Measurements from ENCODE around the gene DDO. TPM values are rescaled to one million over a fixed set of nuclear protein-coding genes. Genes with fewer than 3 reads are reported as not detected.

Gene DDO
- total and polyA plus RNA-seq, 2 donors (not counting 3 experiments of a cell fraction or from before 2014, with no cell fraction given), result not detected

DNA sequence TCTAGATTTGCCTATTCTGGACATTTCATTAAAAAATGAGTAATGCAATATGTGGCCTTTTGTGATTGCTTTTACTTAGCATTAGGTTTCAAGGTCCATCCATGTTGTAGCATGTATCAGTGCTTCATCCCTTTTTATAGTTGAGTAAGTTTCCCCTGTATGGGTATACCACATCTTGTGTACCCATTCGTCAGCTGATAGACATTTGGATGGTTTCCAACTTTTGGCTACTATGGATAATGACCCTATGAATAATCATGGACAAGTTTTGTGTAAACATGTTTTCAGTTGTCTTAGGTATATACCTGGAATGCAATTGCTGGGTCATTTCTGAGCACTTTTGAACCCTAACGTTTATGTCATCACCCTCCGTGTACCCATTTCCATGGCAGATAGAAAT lies 72.6 kb downstream of the DDO start:
- Histone ChIP-seq H4K20me1 (replicated peaks; ENCODE audit: control insufficient read depth, extremely low read depth, insufficient read depth, low read length) (no peaks in the 10 kb centered on the region), H3K36me3 (ENCODE audit: control insufficient read depth in 2 of 2, extremely low read depth in 1 of 2, insufficient read depth in 2 of 2, low read length in 2 of 2) (no peaks in the 10 kb centered on the region), H3K9me3 (replicated peaks; ENCODE audit: control insufficient read depth, insufficient read depth, low read length) (no peaks in the 10 kb centered on the region), H3K27me3 (ENCODE audit: control insufficient read depth in 2 of 2, insufficient read depth in 2 of 2, low read length in 2 of 2) (peaks cover 5 to 15% of the 10 kb centered on the region in 2 experiments), H2AFZ (ENCODE audit: low read depth, low read length) (no peak overlapping the region), H3K4me3 (replicated peaks in 1 of 3; ENCODE audit: insufficient read depth in 1 of 3, low read depth in 1 of 3, low read length in 3 of 3) (no peak overlapping the region), H3K27ac (ENCODE audit: insufficient read depth, low read depth, low read length) (no peak overlapping the region), H3K4me2 (ENCODE audit: insufficient read depth, low read length) (no peak overlapping the region), H3K9me1 (replicated peaks; ENCODE audit: control insufficient read depth, extremely low read depth, insufficient read depth, low read length) (no peaks in the 10 kb centered on the region), H3K9ac (replicated peaks; ENCODE audit: extremely low read depth, insufficient read depth, low read length) (no peak overlapping the region), H3K79me2 (ENCODE audit: control insufficient read depth, insufficient read depth, low read length) (no peaks in the 10 kb centered on the region), H3K4me1 (ENCODE audit: control insufficient read depth, extremely low read depth, insufficient read depth, low read length) (no peaks in the 10 kb centered on the region)
- ChIA-PET POLR2A (no interaction called here), CTCF (interaction anchor here (1.7 kb wide), 1 partner anchor 47 kb away, joined by 4 read pairs; no protein-coding TSS in a partner anchor)
- TF ChIP-seq POLR2A (IDR thresholded peaks at IDR 0.05; ENCODE audit: low read depth, low read length) (no peak), JUN (IDR thresholded peaks at IDR 0.05; ENCODE audit: borderline replicate concordance, insufficient read depth, insufficient read length, low read depth) (no peak), GATA2 (IDR thresholded peaks at IDR 0.05; ENCODE audit: insufficient read depth, insufficient read length, low read depth, low read length) (no peak), FOS (IDR thresholded peaks at IDR 0.05; ENCODE audit: borderline replicate concordance, insufficient read depth, low read length) (no peak)
- TF ChIP-seq, protein P1, sequence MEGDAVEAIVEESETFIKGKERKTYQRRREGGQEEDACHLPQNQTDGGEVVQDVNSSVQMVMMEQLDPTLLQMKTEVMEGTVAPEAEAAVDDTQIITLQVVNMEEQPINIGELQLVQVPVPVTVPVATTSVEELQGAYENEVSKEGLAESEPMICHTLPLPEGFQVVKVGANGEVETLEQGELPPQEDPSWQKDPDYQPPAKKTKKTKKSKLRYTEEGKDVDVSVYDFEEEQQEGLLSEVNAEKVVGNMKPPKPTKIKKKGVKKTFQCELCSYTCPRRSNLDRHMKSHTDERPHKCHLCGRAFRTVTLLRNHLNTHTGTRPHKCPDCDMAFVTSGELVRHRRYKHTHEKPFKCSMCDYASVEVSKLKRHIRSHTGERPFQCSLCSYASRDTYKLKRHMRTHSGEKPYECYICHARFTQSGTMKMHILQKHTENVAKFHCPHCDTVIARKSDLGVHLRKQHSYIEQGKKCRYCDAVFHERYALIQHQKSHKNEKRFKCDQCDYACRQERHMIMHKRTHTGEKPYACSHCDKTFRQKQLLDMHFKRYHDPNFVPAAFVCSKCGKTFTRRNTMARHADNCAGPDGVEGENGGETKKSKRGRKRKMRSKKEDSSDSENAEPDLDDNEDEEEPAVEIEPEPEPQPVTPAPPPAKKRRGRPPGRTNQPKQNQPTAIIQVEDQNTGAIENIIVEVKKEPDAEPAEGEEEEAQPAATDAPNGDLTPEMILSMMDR (IDR thresholded peaks at IDR 0.05; ENCODE audit: extremely low read depth in 1 of 2, insufficient read depth in 1 of 2, low read depth in 1 of 2, low read length in 2 of 2), result no peak
- FAIRE-seq (no peak), DNase-seq (ENCODE audit: low read depth, low spot score) (no peak)
- dilution Hi-C loops (cut with MboI; ENCODE audit: extremely low pct_ligation_motif_present, low sequenced_read_pairs) (no loop called here), intact Hi-C loops (cut with micrococcal nuclease) (no loop called here)
- no TSS peak for BruUV-seq (replicated peaks)

Other genes with a start within 250 kb of the DDO start
- gene WASF1, start 235.9 kb downstream of the DDO start, total RNA-seq, result 20.9 and 23.2 TPM in 2 replicates
- gene WASF1, start 235.9 kb downstream of the DDO start, polyA plus RNA-seq, result 26.0 and 27.5 TPM in 2 replicates
- 16.2 and 18.5 TPM in 2 replicates for gene CDC40, start 235.1 kb downstream of the DDO start, total RNA-seq
- gene CDC40, start 235.1 kb downstream of the DDO start, polyA plus RNA-seq, result 5.4 and 7.2 TPM in 2 replicates
- gene METTL24, start 57.2 kb downstream of the DDO start, total RNA-seq, result not detected in 2 replicates
- not detected in 2 replicates for gene METTL24, start 57.2 kb downstream of the DDO start, polyA plus RNA-seq
- gene SLC22A16, start 61.0 kb upstream of the DDO start, total RNA-seq, result not detected in 2 replicates
- not detected in 2 replicates for gene SLC22A16, start 61.0 kb upstream of the DDO start, polyA plus RNA-seq